Measurements from ENCODE around the gene CCNB1IP1.
"Not testable (repeated sequence)": the region's sequence is repeated elsewhere in the genome, so short reads cannot be mapped to it uniquely, and the experiment has no call there.

CCNB1IP1 gene

GRCh38 chr14:20332788-20333493 is at the start of gene CCNB1IP1:
TSS of gene CCNB1IP1 (minus strand) at chr14:20333279. CDS start at chr14:20316523, 16,756 bp downstream.
- peak; percentile 87 for DNase-seq (ENCODE audit: low spot score)

- DNase-seq (ENCODE audit: low spot score), result no peak
Measured at GRCh38 chr14:20382526-20382925, 49.4 kb upstream of the CCNB1IP1 start.

GRCh38 chr14:20381341-20381740 is 48.3 kb upstream of the CCNB1IP1 start:
- no peak for DNase-seq (ENCODE audit: low spot score)

- no peak for DNase-seq (ENCODE audit: low spot score)
Measured at GRCh38 chr14:20380681-20381080, 47.6 kb upstream of the CCNB1IP1 start.

GRCh38 chr14:20379743-20380142 is 46.7 kb upstream of the CCNB1IP1 start:
- no peak for DNase-seq (ENCODE audit: low spot score)

- no peak for DNase-seq (ENCODE audit: low spot score)
Measured at GRCh38 chr14:20377171-20377570, 44.1 kb upstream of the CCNB1IP1 start.

- DNase-seq (ENCODE audit: low spot score), result no peak
Measured at GRCh38 chr14:20376071-20376588, 43.1 kb upstream of the CCNB1IP1 start.

- DNase-seq (ENCODE audit: low spot score), result no peak
Measured at GRCh38 chr14:20375471-20375870, 42.4 kb upstream of the CCNB1IP1 start.

- DNase-seq (ENCODE audit: low spot score), result no peak
Measured at GRCh38 chr14:20372796-20373195, 39.7 kb upstream of the CCNB1IP1 start.

- no peak for DNase-seq (ENCODE audit: low spot score)
Measured at GRCh38 chr14:20365928-20366327, 32.8 kb upstream of the CCNB1IP1 start.

GRCh38 chr14:20358474-20358873 is 25.4 kb upstream of the CCNB1IP1 start:
- DNase-seq (ENCODE audit: low spot score), result peak; percentile 27

- DNase-seq (ENCODE audit: low spot score), result no peak
Measured at GRCh38 chr14:20356422-20356821, 23.3 kb upstream of the CCNB1IP1 start.

GRCh38 chr14:20350860-20351259 is 17.8 kb upstream of the CCNB1IP1 start:
- no peak for DNase-seq (ENCODE audit: low spot score)

- no peak for DNase-seq (ENCODE audit: low spot score)
Measured at GRCh38 chr14:20350282-20350681, 17.2 kb upstream of the CCNB1IP1 start.

GRCh38 chr14:20347747-20348146 is 14.7 kb upstream of the CCNB1IP1 start:
- no peak for DNase-seq (ENCODE audit: low spot score)

GRCh38 chr14:20346713-20347112 is 13.6 kb upstream of the CCNB1IP1 start:
- DNase-seq (ENCODE audit: low spot score), result no peak

- DNase-seq (ENCODE audit: low spot score), result no peak
Measured at GRCh38 chr14:20345366-20345765, 12.3 kb upstream of the CCNB1IP1 start.

GRCh38 chr14:20343862-20344220 is 10.8 kb upstream of the CCNB1IP1 start:
- peak; percentile 38 for DNase-seq (ENCODE audit: low spot score)

GRCh38 chr14:20343092-20343861 is 10.2 kb upstream of the CCNB1IP1 start, which contains the start of gene PARP2:
TSS of gene PARP2 (plus strand) at chr14:20343635. CDS start at chr14:20343642, 7 bp downstream.
- peak; percentile 100 for DNase-seq (ENCODE audit: low spot score)

GRCh38 chr14:20341646-20342045 is 8.6 kb upstream of the CCNB1IP1 start:
- no peak for DNase-seq (ENCODE audit: low spot score)

GRCh38 chr14:20341032-20341431 is 8.0 kb upstream of the CCNB1IP1 start:
- DNase-seq (ENCODE audit: low spot score), result not testable (repeated sequence)

- no peak for DNase-seq (ENCODE audit: low spot score)
Measured at GRCh38 chr14:20334017-20334416, 938 bp upstream of the CCNB1IP1 start.

- DNase-seq (ENCODE audit: low spot score), result no peak
Measured at GRCh38 chr14:20333494-20333841, 389 bp upstream of the CCNB1IP1 start.

Measured in kidney capillary endothelial cell (primary cell).